HCT116 (cell line): Measurements from ENCODE around the gene AKAP9. TPM values are rescaled to one million over a fixed set of nuclear protein-coding genes. Genes with fewer than 3 reads are reported as not detected.

Source experiments
- ATAC-seq: fragments of 200-7000 bp; cut with Tn5 transposase; 2 replicates; pipeline ENCODE4 v1.9.1; 2020; ENCODE audit warnings: mild to moderate bottlenecking, moderate library complexity
- BruUV-seq: library from RNA; stranded (reverse); fragments of 400-500 nt; replicated peaks from 2 replicates; lab custom pipeline; 2021; lab: Mats Ljungman, UMichigan
- CTCF ChIA-PET: fragments of 300-600 bp; sonication (Branson Sonifier 250); formaldehyde crosslinking; loops from one replicate; lab custom pipeline; 2021; ENCODE audit warnings: antibody characterized with exemption; lab: Charles Lee
- POLR2A ChIA-PET: fragments of 300-600, 350-600 bp; sonication (Branson Sonifier 250); formaldehyde crosslinking; loops from one replicate; lab custom pipeline; 2021; ENCODE audit warnings: antibody characterized with exemption; lab: Charles Lee
- RAD21 ChIA-PET, 2 experiments: fragments of 300-600 bp; sonication (Branson Sonifier 250); formaldehyde crosslinking; loops; one replicate each; lab custom pipeline; 2023; ENCODE audit warnings: low total read pairs in 2 of 2; ENCODE audit not compliant: uncharacterized antibody in 2 of 2, unreplicated experiment in 2 of 2, low non-redundant PET in 1 of 2; lab: Charles Lee
- DNase-seq: peaks from one replicate; pipeline ENCODE4 v3.0.0-alpha.2; 2010; ENCODE audit warnings: low read depth, low spot score
- H2AFZ ChIP-seq: fragments of 200-600 bp; shearing (Covaris generic), sonication (generic); 2 replicates; pipeline ENCODE4 v1.6.1; 2017; ENCODE audit warnings: low read depth, mixed run types, mixed read lengths, antibody characterized with exemption, low read length; ENCODE audit not compliant: poor library complexity, severe bottlenecking
- H3K27ac ChIP-seq: 2 replicates; pipeline ENCODE4 v1.5.1; 2012; ENCODE audit warnings: low read depth, low read length
- H3K27me3 ChIP-seq: fragments of 200-600 bp; sonication (generic); 2 replicates; pipeline ENCODE4 v1.6.1; 2016; ENCODE audit warnings: mixed run types, low read length, mixed read lengths; ENCODE audit not compliant: insufficient read depth
- H3K36me3 ChIP-seq, 2 experiments: fragments of 200-500 bp in 1 of 2; fragments of 200-600 bp in 1 of 2; sonication (Bioruptor generic) in 1 of 2; sonication (generic) in 1 of 2; 2 replicates each; pipeline versions ENCODE4 v1.5.1 to v1.6.1; 2014 to 2016; ENCODE audit warnings: low read length in 2 of 2, inconsistent platforms in 1 of 2, mixed read lengths in 1 of 2, mixed run types in 1 of 2; ENCODE audit not compliant: insufficient read depth in 2 of 2, control insufficient read depth in 1 of 2
- H3K4me1 ChIP-seq, 2 experiments: fragments of 200-600 bp in 1 of 2; sonication (generic) in 1 of 2; 2 replicates each; pipeline versions ENCODE4 v1.5.1 to v1.6.1; 2012 to 2017; ENCODE audit warnings: low read length in 2 of 2, inconsistent platforms in 1 of 2, mild to moderate bottlenecking in 1 of 2, mixed read lengths in 1 of 2, mixed run types in 1 of 2, moderate library complexity in 1 of 2; ENCODE audit not compliant: insufficient read depth in 2 of 2, control insufficient read depth in 1 of 2
- H3K4me2 ChIP-seq: fragments of 200-600 bp; sonication (generic); 2 replicates; pipeline ENCODE4 v1.6.1; 2017; ENCODE audit warnings: mixed run types, low read length, mixed read lengths
- H3K4me3 ChIP-seq, 2 experiments: fragments of 200-600 bp in 1 of 2; sonication (generic) in 1 of 2; replicated peaks in 1 of 2; 2 replicates each; pipeline ENCODE4 v1.5.1; 2011 to 2016; ENCODE audit warnings: low read length in 2 of 2, control low read depth in 1 of 2, low read depth in 1 of 2, mild to moderate bottlenecking in 1 of 2, mixed read lengths in 1 of 2, mixed run types in 1 of 2
- H3K79me2 ChIP-seq: fragments of 200-600 bp; sonication (generic); 2 replicates; pipeline ENCODE4 v1.6.1; 2017; ENCODE audit warnings: mild to moderate bottlenecking, mixed run types, low read length, moderate library complexity, mixed read lengths; ENCODE audit not compliant: insufficient read depth
- H3K9ac ChIP-seq: fragments of 200-600 bp; sonication (generic); 2 replicates; pipeline ENCODE4 v1.6.1; 2016; ENCODE audit warnings: low read length, mixed read lengths
- H3K9me2 ChIP-seq: fragments of 200-600 bp; sonication (generic), shearing (Covaris generic); 2 replicates; pipeline ENCODE4 v1.6.1; 2017; ENCODE audit warnings: mixed run types, mild to moderate bottlenecking, moderate library complexity; ENCODE audit not compliant: insufficient read depth
- H3K9me3 ChIP-seq, 2 experiments: fragments of 200-500 bp in 1 of 2; fragments of 200-600 bp in 1 of 2; sonication (Bioruptor generic) in 1 of 2; sonication (generic) in 1 of 2; 2 replicates each; pipeline ENCODE4 v1.6.1; 2014 to 2017; ENCODE audit warnings: low read length in 2 of 2, mixed read lengths in 2 of 2, inconsistent platforms in 1 of 2, low read depth in 1 of 2, mild to moderate bottlenecking in 1 of 2, mixed run types in 1 of 2, moderate library complexity in 1 of 2; ENCODE audit not compliant: control insufficient read depth in 1 of 2, insufficient read depth in 1 of 2
- H4K20me1 ChIP-seq: fragments of 200-600 bp; sonication (generic), shearing (Covaris generic); 2 replicates; pipeline ENCODE4 v1.6.1; 2017; ENCODE audit warnings: mixed run types, mild to moderate bottlenecking, moderate library complexity; ENCODE audit not compliant: insufficient read depth
- CBX3 ChIP-seq: IDR thresholded peaks from 2 replicates; pipeline ENCODE4 v1.6.1; 2012; ENCODE audit warnings: low read depth
- CEBPB ChIP-seq: IDR thresholded peaks from 2 replicates; pipeline ENCODE4 v1.6.1; 2012; ENCODE audit warnings: low read depth
- EGR1 ChIP-seq: IDR thresholded peaks from 2 replicates; pipeline ENCODE4 v1.6.1; 2012; ENCODE audit warnings: low read depth
- ELF1 ChIP-seq: IDR thresholded peaks from 2 replicates; pipeline ENCODE4 v1.6.1; 2012; ENCODE audit warnings: low read depth, borderline replicate concordance
- EZH2 ChIP-seq: fragments of 200-600 bp; sonication (generic); IDR thresholded peaks from 2 replicates; pipeline ENCODE4 v1.6.1; 2017; ENCODE audit warnings: antibody characterized with exemption, mixed run types
- EZH2phosphoT487 ChIP-seq: fragments of 200-600 bp; IDR thresholded peaks from 2 replicates; pipeline ENCODE4 v1.6.1; 2018; ENCODE audit warnings: antibody characterized with exemption, borderline replicate concordance
- FOSL1 ChIP-seq: IDR thresholded peaks from 2 replicates; pipeline ENCODE4 v1.6.1; 2012; ENCODE audit warnings: low read depth
- JUND ChIP-seq: IDR thresholded peaks from 2 replicates; pipeline ENCODE4 v1.6.1; 2012
- POLR2A ChIP-seq: IDR thresholded peaks from 2 replicates; pipeline ENCODE4 v1.7.0; 2011; ENCODE audit warnings: borderline replicate concordance; ENCODE audit not compliant: insufficient read depth, insufficient read length; ENCODE audit errors: extremely low read depth
- POLR2AphosphoS5 ChIP-seq: IDR thresholded peaks from 2 replicates; pipeline ENCODE4 v1.6.1; 2011; ENCODE audit warnings: mild to moderate bottlenecking, low read depth, low read length, moderate library complexity
- RAD21 ChIP-seq: IDR thresholded peaks from 2 replicates; pipeline ENCODE4 v1.6.1; 2012; ENCODE audit warnings: low read depth, mild to moderate bottlenecking
- SIN3A ChIP-seq: IDR thresholded peaks from 2 replicates; pipeline ENCODE4 v1.6.1; 2012; ENCODE audit warnings: low read depth
- SP1 ChIP-seq: IDR thresholded peaks from 2 replicates; pipeline ENCODE4 v1.6.1; 2012; ENCODE audit warnings: low read depth
- SRF ChIP-seq: IDR thresholded peaks from 2 replicates; pipeline ENCODE4 v1.6.1; 2012; ENCODE audit warnings: low read depth
- YY1 ChIP-seq: IDR thresholded peaks from 2 replicates; pipeline ENCODE4 v1.6.1; 2011; ENCODE audit warnings: low read length, low read depth, moderate library complexity, mild to moderate bottlenecking; ENCODE audit not compliant: insufficient replicate concordance; ENCODE audit errors: extremely low read depth
- ZFX ChIP-seq: fragments of 450-650 bp; IDR thresholded peaks from 2 replicates; pipeline ENCODE4 v1.6.1; 2017
- ZNF274 ChIP-seq: fragments of 200-500 bp; sonication (Bioruptor generic); IDR thresholded peaks from 2 replicates; pipeline ENCODE4 v1.6.1; 2014; ENCODE audit warnings: mild to moderate bottlenecking, low read depth, low read length, inconsistent platforms
- intact Hi-C: fragments of 100-400 bp; cut with micrococcal nuclease; formaldehyde crosslinking; loops from 2 replicates; pipeline ENCODE4 v1.10.0; 2022
- total RNA-seq: library from RNA; stranded (reverse); gene quantifications from one replicate; pipeline ENCODE4 v1.2.1, GENCODE V29; 2021; ENCODE audit not compliant: unreplicated experiment
- TF ChIP-seq, protein P1 (sequence below): IDR thresholded peaks from 2 replicates; pipeline ENCODE4 v1.6.1; 2012; ENCODE audit warnings: low read depth
- TF ChIP-seq, protein P2 (sequence below): IDR thresholded peaks from 2 replicates; pipeline ENCODE4 v1.6.1; 2012
- TF ChIP-seq, protein P3 (sequence below): IDR thresholded peaks from 2 replicates; pipeline ENCODE4 v1.6.1; 2011; ENCODE audit warnings: mild to moderate bottlenecking, low read length, moderate library complexity; ENCODE audit not compliant: insufficient replicate concordance; ENCODE audit errors: extremely low read depth
- TF ChIP-seq, protein P4 (sequence below): IDR thresholded peaks from 2 replicates; pipeline ENCODE4 v1.6.1; 2012

AKAP9 gene
- total RNA-seq, 1 experiment from 2014 or later, result 32.6 TPM

DNA sequence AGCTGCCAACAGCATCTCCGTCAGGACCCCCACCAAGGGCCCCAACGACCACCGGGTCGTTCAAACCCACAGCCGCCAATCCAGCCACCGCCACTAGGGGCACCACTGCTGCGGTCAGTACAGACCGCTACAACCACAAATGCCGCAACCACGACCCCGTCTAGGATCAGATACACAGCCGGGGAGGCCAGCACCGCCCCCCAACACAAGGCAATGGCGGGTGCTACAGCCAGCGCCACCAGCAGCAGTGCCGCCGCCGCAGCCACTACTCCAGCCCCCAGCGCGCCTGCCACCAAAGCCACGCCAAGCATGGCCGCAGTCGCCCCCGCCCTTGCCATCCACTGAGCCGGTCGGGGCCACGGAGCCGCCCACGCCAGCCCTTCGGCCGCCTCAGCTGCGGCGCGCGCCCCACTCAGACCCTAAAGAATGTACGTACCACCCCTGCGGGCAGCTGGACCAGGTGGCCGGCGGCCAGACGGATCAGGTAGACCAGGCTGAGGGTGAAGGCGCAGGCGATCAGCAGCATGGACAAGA is 193.1 kb downstream of the AKAP9 start:
- intact Hi-C loops, result loop anchor here (1.0 kb wide), 1 partner anchor 313 kb away; the partner anchor contains the start of gene GATAD1
- ATAC-seq (peak; percentile 59), DNase-seq (peak; percentile 33)
- ChIA-PET CTCF (interaction anchor here (1.0 to 1.3 kb wide), 2 partner anchors 11 to 313 kb away, joined by 4 to 8 read pairs; partner anchors contain the start of gene GATAD1), POLR2A (interaction anchor here (1.0 kb wide), 1 partner anchor 12 kb away, joined by 3 read pairs; no protein-coding TSS in a partner anchor), RAD21 (no interaction called here)
- Histone ChIP-seq H4K20me1 (no peaks in the 10 kb centered on the region; the same call in 1 of the 2 replicates), H3K27me3 (no peaks in the 10 kb centered on the region), H3K4me2 (peak overlapping the region; percentile 94), H3K27ac (peak overlapping the region; percentile 94), H3K79me2 (peaks cover 51% of the 10 kb centered on the region), H3K9ac (peak overlapping the region; percentile 91), H3K4me1 (peaks cover 5 to 24% of the 10 kb centered on the region in 2 experiments; a peak in 2 of 4 replicates), H3K4me3 (peak overlapping the region; percentile 84 to 97), H3K9me3 (no peaks in the 10 kb centered on the region), H2AFZ (no peak overlapping the region), H3K36me3 (peaks cover 11 to 12% of the 10 kb centered on the region in 2 experiments; a peak in 3 of 4 replicates), H3K9me2 (no peaks in the 10 kb centered on the region; the same call in 1 of the 2 replicates)
- no TSS peak for BruUV-seq
- TF ChIP-seq EGR1, result peak; percentile 96
- TF ChIP-seq POLR2AphosphoS5, result no peak
- no peak for TF ChIP-seq CEBPB
- TF ChIP-seq EZH2, result no peak
- TF ChIP-seq CBX3, result 0 out of 2 replicates have a peak, but pooled peaks have one; percentile 13
- TF ChIP-seq, protein P1, sequence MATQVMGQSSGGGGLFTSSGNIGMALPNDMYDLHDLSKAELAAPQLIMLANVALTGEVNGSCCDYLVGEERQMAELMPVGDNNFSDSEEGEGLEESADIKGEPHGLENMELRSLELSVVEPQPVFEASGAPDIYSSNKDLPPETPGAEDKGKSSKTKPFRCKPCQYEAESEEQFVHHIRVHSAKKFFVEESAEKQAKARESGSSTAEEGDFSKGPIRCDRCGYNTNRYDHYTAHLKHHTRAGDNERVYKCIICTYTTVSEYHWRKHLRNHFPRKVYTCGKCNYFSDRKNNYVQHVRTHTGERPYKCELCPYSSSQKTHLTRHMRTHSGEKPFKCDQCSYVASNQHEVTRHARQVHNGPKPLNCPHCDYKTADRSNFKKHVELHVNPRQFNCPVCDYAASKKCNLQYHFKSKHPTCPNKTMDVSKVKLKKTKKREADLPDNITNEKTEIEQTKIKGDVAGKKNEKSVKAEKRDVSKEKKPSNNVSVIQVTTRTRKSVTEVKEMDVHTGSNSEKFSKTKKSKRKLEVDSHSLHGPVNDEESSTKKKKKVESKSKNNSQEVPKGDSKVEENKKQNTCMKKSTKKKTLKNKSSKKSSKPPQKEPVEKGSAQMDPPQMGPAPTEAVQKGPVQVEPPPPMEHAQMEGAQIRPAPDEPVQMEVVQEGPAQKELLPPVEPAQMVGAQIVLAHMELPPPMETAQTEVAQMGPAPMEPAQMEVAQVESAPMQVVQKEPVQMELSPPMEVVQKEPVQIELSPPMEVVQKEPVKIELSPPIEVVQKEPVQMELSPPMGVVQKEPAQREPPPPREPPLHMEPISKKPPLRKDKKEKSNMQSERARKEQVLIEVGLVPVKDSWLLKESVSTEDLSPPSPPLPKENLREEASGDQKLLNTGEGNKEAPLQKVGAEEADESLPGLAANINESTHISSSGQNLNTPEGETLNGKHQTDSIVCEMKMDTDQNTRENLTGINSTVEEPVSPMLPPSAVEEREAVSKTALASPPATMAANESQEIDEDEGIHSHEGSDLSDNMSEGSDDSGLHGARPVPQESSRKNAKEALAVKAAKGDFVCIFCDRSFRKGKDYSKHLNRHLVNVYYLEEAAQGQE, result no peak
- TF ChIP-seq RAD21, result peak; percentile 49; the same call in 1 of the 2 replicates
- no peak for TF ChIP-seq FOSL1
- no peak for TF ChIP-seq EZH2phosphoT487
- TF ChIP-seq JUND, result no peak
- TF ChIP-seq, protein P2, sequence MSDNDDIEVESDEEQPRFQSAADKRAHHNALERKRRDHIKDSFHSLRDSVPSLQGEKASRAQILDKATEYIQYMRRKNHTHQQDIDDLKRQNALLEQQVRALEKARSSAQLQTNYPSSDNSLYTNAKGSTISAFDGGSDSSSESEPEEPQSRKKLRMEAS, result peak; percentile 65
- no peak for TF ChIP-seq SRF
- TF ChIP-seq, protein P3, sequence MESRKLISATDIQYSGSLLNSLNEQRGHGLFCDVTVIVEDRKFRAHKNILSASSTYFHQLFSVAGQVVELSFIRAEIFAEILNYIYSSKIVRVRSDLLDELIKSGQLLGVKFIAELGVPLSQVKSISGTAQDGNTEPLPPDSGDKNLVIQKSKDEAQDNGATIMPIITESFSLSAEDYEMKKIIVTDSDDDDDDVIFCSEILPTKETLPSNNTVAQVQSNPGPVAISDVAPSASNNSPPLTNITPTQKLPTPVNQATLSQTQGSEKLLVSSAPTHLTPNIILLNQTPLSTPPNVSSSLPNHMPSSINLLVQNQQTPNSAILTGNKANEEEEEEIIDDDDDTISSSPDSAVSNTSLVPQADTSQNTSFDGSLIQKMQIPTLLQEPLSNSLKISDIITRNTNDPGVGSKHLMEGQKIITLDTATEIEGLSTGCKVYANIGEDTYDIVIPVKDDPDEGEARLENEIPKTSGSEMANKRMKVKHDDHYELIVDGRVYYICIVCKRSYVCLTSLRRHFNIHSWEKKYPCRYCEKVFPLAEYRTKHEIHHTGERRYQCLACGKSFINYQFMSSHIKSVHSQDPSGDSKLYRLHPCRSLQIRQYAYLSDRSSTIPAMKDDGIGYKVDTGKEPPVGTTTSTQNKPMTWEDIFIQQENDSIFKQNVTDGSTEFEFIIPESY, result no peak
- no peak for TF ChIP-seq ZNF274
- TF ChIP-seq SP1, result no peak
- TF ChIP-seq, protein P4, sequence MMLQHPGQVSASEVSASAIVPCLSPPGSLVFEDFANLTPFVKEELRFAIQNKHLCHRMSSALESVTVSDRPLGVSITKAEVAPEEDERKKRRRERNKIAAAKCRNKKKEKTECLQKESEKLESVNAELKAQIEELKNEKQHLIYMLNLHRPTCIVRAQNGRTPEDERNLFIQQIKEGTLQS, result no peak
- no peak for TF ChIP-seq ELF1
- TF ChIP-seq ZFX, result no peak; the same call in 1 of the 2 replicates
- TF ChIP-seq SIN3A, result no peak
- TF ChIP-seq YY1, result peak; percentile 55
- TF ChIP-seq POLR2A, result no peak
